Measurements from ENCODE around the gene TADA2B.
"Not testable (repeated sequence)": the region's sequence is repeated elsewhere in the genome, so short reads cannot be mapped to it uniquely, and the experiment has no call there.

The TADA2B gene

GRCh38 chr4:7094916-7095315, 51.7 kb downstream of the TADA2B start:
- Histone ChIP-seq H3K27ac (ENCODE audit: low read depth, low read length) (no peak overlapping the region), H3K79me2 (ENCODE audit: control insufficient read depth, insufficient read depth, low read length, unreplicated experiment) (no peaks in the 10 kb centered on the region), H3K27me3 (ENCODE audit: insufficient read depth, low read length) (peaks cover 4% of the 10 kb centered on the region), H3K36me3 (ENCODE audit: insufficient read depth, low read length) (no peaks in the 10 kb centered on the region), H2AFZ (ENCODE audit: low read length, unreplicated experiment) (no peak overlapping the region), H3K4me3 (ENCODE audit: low read depth, low read length) (no peak overlapping the region), H3K4me1 (ENCODE audit: control insufficient read depth, insufficient read depth, low read length, unreplicated experiment) (no peaks in the 10 kb centered on the region)

GRCh38 chr4:7095611-7096155, 52.5 kb downstream of the TADA2B start:
- no peak overlapping the region for H3K4me3 ChIP-seq (ENCODE audit: low read depth, low read length)
- H3K4me1 ChIP-seq (ENCODE audit: control insufficient read depth, insufficient read depth, low read length, unreplicated experiment) = no peaks in the 10 kb centered on the region
- no peaks in the 10 kb centered on the region for H3K36me3 ChIP-seq (ENCODE audit: insufficient read depth, low read length)
- peaks cover 4% of the 10 kb centered on the region for H3K27me3 ChIP-seq (ENCODE audit: insufficient read depth, low read length)
- H2AFZ ChIP-seq (ENCODE audit: low read length, unreplicated experiment) = no peak overlapping the region
- H3K79me2 ChIP-seq (ENCODE audit: control insufficient read depth, insufficient read depth, low read length, unreplicated experiment) = no peaks in the 10 kb centered on the region
- no peak overlapping the region for H3K27ac ChIP-seq (ENCODE audit: low read depth, low read length)

GRCh38 chr4:7096236-7096635, 53.1 kb downstream of the TADA2B start:
- no peaks in the 10 kb centered on the region for H3K36me3 ChIP-seq (ENCODE audit: insufficient read depth, low read length)
- H3K4me1 ChIP-seq (ENCODE audit: control insufficient read depth, insufficient read depth, low read length, unreplicated experiment) = no peaks in the 10 kb centered on the region

GRCh38 chr4:7101692-7102515, 58.7 kb downstream of the TADA2B start:
- H3K36me3 ChIP-seq (ENCODE audit: insufficient read depth, low read length) = no peaks in the 10 kb centered on the region
- peaks cover 9% of the 10 kb centered on the region for H3K4me1 ChIP-seq (ENCODE audit: control insufficient read depth, insufficient read depth, low read length, unreplicated experiment)
- peak overlapping the region; percentile 83 for H3K4me3 ChIP-seq (ENCODE audit: low read depth, low read length)
- no peaks in the 10 kb centered on the region; the same call in none of the 2 replicates for H3K27me3 ChIP-seq (ENCODE audit: insufficient read depth, low read length)
- H2AFZ ChIP-seq (ENCODE audit: low read length, unreplicated experiment) = peak overlapping the region; percentile 70
- no peaks in the 10 kb centered on the region for H3K79me2 ChIP-seq (ENCODE audit: control insufficient read depth, insufficient read depth, low read length, unreplicated experiment)
- H3K27ac ChIP-seq (ENCODE audit: low read depth, low read length) = no peak overlapping the region

More at GRCh38 chr4:7096236-7096635, 53.1 kb downstream of the TADA2B start:
- Histone ChIP-seq H2AFZ (ENCODE audit: low read length, unreplicated experiment) (no peak overlapping the region), H3K27ac (ENCODE audit: low read depth, low read length) (no peak overlapping the region), H3K4me3 (ENCODE audit: low read depth, low read length) (no peak overlapping the region), H3K79me2 (ENCODE audit: control insufficient read depth, insufficient read depth, low read length, unreplicated experiment) (no peaks in the 10 kb centered on the region), H3K27me3 (ENCODE audit: insufficient read depth, low read length) (peaks cover 4% of the 10 kb centered on the region)

GRCh38 chr4:7102516-7102909, 59.3 kb downstream of the TADA2B start:
- H3K79me2 ChIP-seq (ENCODE audit: control insufficient read depth, insufficient read depth, low read length, unreplicated experiment); H3K27ac ChIP-seq (ENCODE audit: low read depth, low read length); H3K4me1 ChIP-seq (ENCODE audit: control insufficient read depth, insufficient read depth, low read length, unreplicated experiment); H3K36me3 ChIP-seq (ENCODE audit: insufficient read depth, low read length); H3K27me3 ChIP-seq (ENCODE audit: insufficient read depth, low read length): not testable (repeated sequence)
- H2AFZ ChIP-seq (ENCODE audit: low read length, unreplicated experiment) = peak overlapping the region; percentile 87
- H3K4me3 ChIP-seq (ENCODE audit: low read depth, low read length) = peak overlapping the region; percentile 83

GRCh38 chr4:7103031-7103606, 59.9 kb downstream of the TADA2B start:
- peak overlapping the region; percentile 83 for H3K4me3 ChIP-seq (ENCODE audit: low read depth, low read length)
- peaks cover 9% of the 10 kb centered on the region for H3K4me1 ChIP-seq (ENCODE audit: control insufficient read depth, insufficient read depth, low read length, unreplicated experiment)
- no peaks in the 10 kb centered on the region for H3K36me3 ChIP-seq (ENCODE audit: insufficient read depth, low read length)
- peak overlapping the region; percentile 94 for H2AFZ ChIP-seq (ENCODE audit: low read length, unreplicated experiment)
- H3K27me3 ChIP-seq (ENCODE audit: insufficient read depth, low read length) = no peaks in the 10 kb centered on the region
- H3K27ac ChIP-seq (ENCODE audit: low read depth, low read length) = no peak overlapping the region
- no peaks in the 10 kb centered on the region for H3K79me2 ChIP-seq (ENCODE audit: control insufficient read depth, insufficient read depth, low read length, unreplicated experiment)

GRCh38 chr4:7103607-7104365, 60.6 kb downstream of the TADA2B start:
- Histone ChIP-seq H3K79me2 (ENCODE audit: control insufficient read depth, insufficient read depth, low read length, unreplicated experiment) (no peaks in the 10 kb centered on the region), H3K36me3 (ENCODE audit: insufficient read depth, low read length) (no peaks in the 10 kb centered on the region), H3K4me1 (ENCODE audit: control insufficient read depth, insufficient read depth, low read length, unreplicated experiment) (peaks cover 9% of the 10 kb centered on the region), H2AFZ (ENCODE audit: low read length, unreplicated experiment) (peak overlapping the region; percentile 94), H3K4me3 (ENCODE audit: low read depth, low read length) (peak overlapping the region; percentile 83), H3K27me3 (ENCODE audit: insufficient read depth, low read length) (no peaks in the 10 kb centered on the region), H3K27ac (ENCODE audit: low read depth, low read length) (no peak overlapping the region)

GRCh38 chr4:7104366-7105031, 61.3 kb downstream of the TADA2B start:
- Histone ChIP-seq H3K4me3 (ENCODE audit: low read depth, low read length) (no peak overlapping the region), H3K27me3 (ENCODE audit: insufficient read depth, low read length) (no peaks in the 10 kb centered on the region), H2AFZ (ENCODE audit: low read length, unreplicated experiment) (no peak overlapping the region), H3K4me1 (ENCODE audit: control insufficient read depth, insufficient read depth, low read length, unreplicated experiment) (peaks cover 9% of the 10 kb centered on the region), H3K79me2 (ENCODE audit: control insufficient read depth, insufficient read depth, low read length, unreplicated experiment) (no peaks in the 10 kb centered on the region), H3K27ac (ENCODE audit: low read depth, low read length) (no peak overlapping the region), H3K36me3 (ENCODE audit: insufficient read depth, low read length) (no peaks in the 10 kb centered on the region)

- Histone ChIP-seq H3K27me3 (ENCODE audit: insufficient read depth, low read length) (no peaks in the 10 kb centered on the region), H2AFZ (ENCODE audit: low read length, unreplicated experiment) (no peak overlapping the region), H3K4me3 (ENCODE audit: low read depth, low read length) (no peak overlapping the region), H3K27ac (ENCODE audit: low read depth, low read length) (no peak overlapping the region), H3K4me1 (ENCODE audit: control insufficient read depth, insufficient read depth, low read length, unreplicated experiment) (peaks cover 9% of the 10 kb centered on the region), H3K36me3 (ENCODE audit: insufficient read depth, low read length) (no peaks in the 10 kb centered on the region), H3K79me2 (ENCODE audit: control insufficient read depth, insufficient read depth, low read length, unreplicated experiment) (no peaks in the 10 kb centered on the region)
These were observed 62.1 kb downstream of the TADA2B start for GRCh38 chr4:7105276-7105675.

GRCh38 chr4:7107166-7107905, 64.2 kb downstream of the TADA2B start:
- Histone ChIP-seq H3K4me1 (ENCODE audit: control insufficient read depth, insufficient read depth, low read length, unreplicated experiment) (peaks cover 6% of the 10 kb centered on the region), H3K79me2 (ENCODE audit: control insufficient read depth, insufficient read depth, low read length, unreplicated experiment) (no peaks in the 10 kb centered on the region), H3K27ac (ENCODE audit: low read depth, low read length) (no peak overlapping the region), H3K27me3 (ENCODE audit: insufficient read depth, low read length) (no peaks in the 10 kb centered on the region), H3K36me3 (ENCODE audit: insufficient read depth, low read length) (no peaks in the 10 kb centered on the region), H2AFZ (ENCODE audit: low read length, unreplicated experiment) (no peak overlapping the region), H3K4me3 (ENCODE audit: low read depth, low read length) (no peak overlapping the region)

Data from ACC112 (cell line).